GM12873 (cell line): ENCODE data around the gene KATNBL1.

ENCODE experiments used
- CTCF ChIP-seq: IDR thresholded peaks from 2 replicates; pipeline ENCODE4 v1.5.1; 2012; ENCODE audit warnings: low read depth, mild to moderate bottlenecking, moderate library complexity, low read length, control low read depth; ENCODE audit not compliant: insufficient read depth; ENCODE audit errors: missing control alignments

Gene KATNBL1

GRCh38 chr15:34209421-34210282, at the start of gene KATNBL1:
Gene KATNBL1, minus strand, starts transcription at chr15:34210096. Its CDS starts 46,420 bp downstream, at chr15:34163676.
- TF ChIP-seq CTCF: peak; percentile 93

GRCh38 chr15:34259566-34259965, 49.7 kb upstream of the KATNBL1 start:
- TF ChIP-seq CTCF: no peak

- no peak for TF ChIP-seq CTCF
These were observed 48.3 kb upstream of the KATNBL1 start for GRCh38 chr15:34258151-34258550.

- no peak for TF ChIP-seq CTCF
These were observed 42.6 kb upstream of the KATNBL1 start for GRCh38 chr15:34252545-34252944.

- TF ChIP-seq CTCF: no peak
These were observed 38.3 kb upstream of the KATNBL1 start for GRCh38 chr15:34248190-34248589.

- TF ChIP-seq CTCF: no peak
These were observed 36.5 kb upstream of the KATNBL1 start for GRCh38 chr15:34246276-34246976.

GRCh38 chr15:34243226-34243625, 33.3 kb upstream of the KATNBL1 start:
- TF ChIP-seq CTCF: no peak
